WTC11 (cell line): ENCODE results near the gene RGS6. TPM values are rescaled to one million over a fixed set of nuclear protein-coding genes. Genes with fewer than 3 reads are reported as not detected.

Experiments
- ATAC-seq: fragments of 200-7000 bp; cut with Tn5 transposase; 2 replicates; pipeline ENCODE4 v1.10.0; 2021; ENCODE audit warnings: mild to moderate bottlenecking, moderate library complexity
- CTCF ChIA-PET: fragments of 300-600 bp; sonication (Branson Sonifier 250); formaldehyde crosslinking; loops from one replicate; lab custom pipeline; 2021; ENCODE audit warnings: antibody characterized with exemption; lab: Charles Lee
- POLR2A ChIA-PET: fragments of 350-600 bp; sonication (Branson Sonifier 250); formaldehyde crosslinking; loops from one replicate; lab custom pipeline; 2021; ENCODE audit warnings: antibody characterized with exemption; lab: Charles Lee
- DNase-seq: peaks from one replicate; pipeline ENCODE4 v3.0.0; 2021; ENCODE audit warnings: low spot score
- H3K27ac Mint-ChIP-seq: 2 replicates; pipeline ENCODE4 v1.8.0; 2021; ENCODE audit warnings: mixed read lengths
- H3K27me3 Mint-ChIP-seq: 2 replicates; pipeline ENCODE4 v1.8.0; 2021; ENCODE audit warnings: low read depth, mild to moderate bottlenecking, moderate library complexity, mixed read lengths
- H3K36me3 Mint-ChIP-seq: 2 replicates; pipeline ENCODE4 v1.8.0; 2021; ENCODE audit warnings: mixed read lengths
- H3K4me1 Mint-ChIP-seq: 2 replicates; pipeline ENCODE4 v1.8.0; 2022; ENCODE audit warnings: mixed read lengths
- H3K4me3 Mint-ChIP-seq: 2 replicates; pipeline ENCODE4 v1.8.0; 2021; ENCODE audit warnings: mild to moderate bottlenecking, moderate library complexity, mixed read lengths
- H3K9me3 Mint-ChIP-seq: 2 replicates; pipeline ENCODE4 v1.8.0; 2021; ENCODE audit warnings: mixed read lengths
- AFF4 ChIP-seq: sonication (generic); formaldehyde crosslinking; IDR thresholded peaks from 2 replicates; pipeline ENCODE4 v1.8.1; 2023; ENCODE audit warnings: mild to moderate bottlenecking, missing genetic modification reagents, borderline replicate concordance
- ATF2 ChIP-seq: sonication (generic); formaldehyde crosslinking; IDR thresholded peaks from 2 replicates; pipeline ENCODE4 v1.8.1; 2022; ENCODE audit warnings: low read depth, missing genetic modification reagents, borderline replicate concordance
- ATF6 ChIP-seq: sonication (generic); formaldehyde crosslinking; IDR thresholded peaks from 2 replicates; pipeline ENCODE4 v1.8.1; 2023; ENCODE audit warnings: mild to moderate bottlenecking, missing genetic modification reagents
- ESRRA ChIP-seq: sonication (generic); formaldehyde crosslinking; IDR thresholded peaks from 2 replicates; pipeline ENCODE4 v1.8.1; 2022; ENCODE audit warnings: mild to moderate bottlenecking, missing genetic modification reagents, borderline replicate concordance
- GRHL2 ChIP-seq: fragments of 250-450 bp; sonication (Bioruptor Pico); IDR thresholded peaks from 2 replicates; pipeline ENCODE4 v1.8.0; 2022; ENCODE audit warnings: mild to moderate bottlenecking, moderate library complexity; ENCODE audit not compliant: insufficient replicate concordance, severe bottlenecking
- IRF1 ChIP-seq: sonication (generic); formaldehyde crosslinking; IDR thresholded peaks from 2 replicates; pipeline ENCODE4 v1.8.0; 2023; ENCODE audit warnings: missing genetic modification reagents
- NFATC4 ChIP-seq: fragments of 250-450 bp; sonication (Bioruptor Pico); IDR thresholded peaks from 2 replicates; pipeline ENCODE4 v1.9.0; 2021; ENCODE audit warnings: mild to moderate bottlenecking
- NFE2L1 ChIP-seq: sonication (generic); formaldehyde crosslinking; IDR thresholded peaks from 2 replicates; pipeline ENCODE4 v1.8.1; 2023; ENCODE audit warnings: missing genetic modification reagents
- NR3C1 ChIP-seq: sonication (generic); formaldehyde crosslinking; conservative IDR thresholded peaks from 2 replicates; pipeline ENCODE4 v1.8.1; 2023; ENCODE audit warnings: low read depth, mild to moderate bottlenecking, missing genetic modification reagents
- RELA ChIP-seq: sonication (generic); formaldehyde crosslinking; IDR thresholded peaks from 2 replicates; pipeline ENCODE4 v1.8.1; 2022; ENCODE audit warnings: missing genetic modification reagents, mild to moderate bottlenecking, borderline replicate concordance
- SMAD3 ChIP-seq: sonication (generic); formaldehyde crosslinking; IDR thresholded peaks from 2 replicates; pipeline ENCODE4 v1.8.0; 2022; ENCODE audit warnings: missing genetic modification reagents, mild to moderate bottlenecking, borderline replicate concordance
- SOX15 ChIP-seq: fragments of 250-450 bp; sonication (Bioruptor Pico); IDR thresholded peaks from 2 replicates; pipeline ENCODE4 v1.9.0; 2021; ENCODE audit warnings: mild to moderate bottlenecking
- ZBTB21 ChIP-seq: sonication (generic); formaldehyde crosslinking; IDR thresholded peaks from 2 replicates; pipeline ENCODE4 v1.8.1; 2023; ENCODE audit warnings: mild to moderate bottlenecking, missing genetic modification reagents, borderline replicate concordance
- ZNF232 ChIP-seq: sonication (generic); formaldehyde crosslinking; IDR thresholded peaks from 2 replicates; pipeline ENCODE4 v1.8.0; 2022; ENCODE audit warnings: mild to moderate bottlenecking, missing genetic modification reagents
- ZNF416 ChIP-seq: fragments of 250-450 bp; sonication (Bioruptor Pico); IDR thresholded peaks from 2 replicates; pipeline ENCODE4 v1.9.0; 2021; ENCODE audit warnings: mild to moderate bottlenecking, inconsistent platforms
- ZNF671 ChIP-seq: fragments of 250-450 bp; sonication (Bioruptor Pico); IDR thresholded peaks from 2 replicates; pipeline ENCODE4 v1.8.0; 2021; ENCODE audit warnings: mild to moderate bottlenecking
- ZSCAN18 ChIP-seq: fragments of 250-450 bp; sonication (Bioruptor Pico); IDR thresholded peaks from 2 replicates; pipeline ENCODE4 v2.1.2; 2022; ENCODE audit warnings: mild to moderate bottlenecking, moderate library complexity
- total RNA-seq: library from RNA; stranded (reverse); gene quantifications from 3 replicates; pipeline ENCODE4 v1.2.3, GENCODE V29; 2021
- TF ChIP-seq, protein P1 (sequence below): sonication (generic); formaldehyde crosslinking; IDR thresholded peaks from 2 replicates; pipeline ENCODE4 v1.8.1; 2022; ENCODE audit warnings: mild to moderate bottlenecking, missing genetic modification reagents, moderate library complexity, borderline replicate concordance
- TF ChIP-seq, protein P2 (sequence below): sonication (generic); formaldehyde crosslinking; IDR thresholded peaks from 2 replicates; pipeline ENCODE4 v1.8.0; 2022; ENCODE audit warnings: mild to moderate bottlenecking, missing genetic modification reagents
- TF ChIP-seq, protein P3 (sequence below): sonication (generic); formaldehyde crosslinking; IDR thresholded peaks from 2 replicates; pipeline ENCODE4 v1.8.1; 2023; ENCODE audit warnings: mild to moderate bottlenecking, missing genetic modification reagents, moderate library complexity
- TF ChIP-seq, protein P4 (sequence below): sonication (generic); formaldehyde crosslinking; conservative IDR thresholded peaks from 2 replicates; pipeline ENCODE4 v1.8.1; 2022; ENCODE audit warnings: mild to moderate bottlenecking, missing genetic modification reagents

The RGS6 gene
- total RNA-seq, 1 experiment from 2014 or later = 1.0 TPM

- no peak for TF ChIP-seq ZNF232 (CRISPR knock-in tag)
- no peak for TF ChIP-seq ATF2 (CRISPR knock-in tag)
- no peak for TF ChIP-seq ZBTB21 (CRISPR knock-in tag)
- TF ChIP-seq ZSCAN18 (CRISPR knock-in tag) = no peak
- no peak for TF ChIP-seq NFATC4 (CRISPR knock-in tag)
- TF ChIP-seq, protein P1, sequence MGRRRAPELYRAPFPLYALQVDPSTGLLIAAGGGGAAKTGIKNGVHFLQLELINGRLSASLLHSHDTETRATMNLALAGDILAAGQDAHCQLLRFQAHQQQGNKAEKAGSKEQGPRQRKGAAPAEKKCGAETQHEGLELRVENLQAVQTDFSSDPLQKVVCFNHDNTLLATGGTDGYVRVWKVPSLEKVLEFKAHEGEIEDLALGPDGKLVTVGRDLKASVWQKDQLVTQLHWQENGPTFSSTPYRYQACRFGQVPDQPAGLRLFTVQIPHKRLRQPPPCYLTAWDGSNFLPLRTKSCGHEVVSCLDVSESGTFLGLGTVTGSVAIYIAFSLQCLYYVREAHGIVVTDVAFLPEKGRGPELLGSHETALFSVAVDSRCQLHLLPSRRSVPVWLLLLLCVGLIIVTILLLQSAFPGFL (CRISPR knock-in tag) = no peak
- TF ChIP-seq, protein P2, sequence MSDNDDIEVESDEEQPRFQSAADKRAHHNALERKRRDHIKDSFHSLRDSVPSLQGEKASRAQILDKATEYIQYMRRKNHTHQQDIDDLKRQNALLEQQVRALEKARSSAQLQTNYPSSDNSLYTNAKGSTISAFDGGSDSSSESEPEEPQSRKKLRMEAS (CRISPR knock-in tag) = no peak
- no peak for TF ChIP-seq NFE2L1 (CRISPR knock-in tag)
Observed at GRCh38 chr14:72501439-72501838, 569.2 kb downstream of the RGS6 start (continued).

GRCh38 chr14:72503271-72503670 is 571.0 kb downstream of the RGS6 start:
- DNase-seq (no peak), ATAC-seq (no peak)
- CTCF ChIA-PET = no interaction called here
- no peak overlapping the region for H3K27ac Mint-ChIP-seq
- TF ChIP-seq, protein P3, sequence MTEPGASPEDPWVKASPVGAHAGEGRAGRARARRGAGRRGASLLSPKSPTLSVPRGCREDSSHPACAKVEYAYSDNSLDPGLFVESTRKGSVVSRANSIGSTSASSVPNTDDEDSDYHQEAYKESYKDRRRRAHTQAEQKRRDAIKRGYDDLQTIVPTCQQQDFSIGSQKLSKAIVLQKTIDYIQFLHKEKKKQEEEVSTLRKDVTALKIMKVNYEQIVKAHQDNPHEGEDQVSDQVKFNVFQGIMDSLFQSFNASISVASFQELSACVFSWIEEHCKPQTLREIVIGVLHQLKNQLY = no peak
- TF ChIP-seq SOX15 (no peak), AFF4 (no peak), GRHL2 (CRISPR knock-in tag) (no peak), IRF1 (CRISPR knock-in tag) (no peak), SMAD3 (no peak), ESRRA (CRISPR knock-in tag) (no peak), ZNF416 (CRISPR knock-in tag) (no peak), NR3C1 (no peak), ATF6 (CRISPR knock-in tag) (no peak), RELA (CRISPR knock-in tag) (no peak), ZNF671 (CRISPR knock-in tag) (no peak)
- TF ChIP-seq, protein P4, sequence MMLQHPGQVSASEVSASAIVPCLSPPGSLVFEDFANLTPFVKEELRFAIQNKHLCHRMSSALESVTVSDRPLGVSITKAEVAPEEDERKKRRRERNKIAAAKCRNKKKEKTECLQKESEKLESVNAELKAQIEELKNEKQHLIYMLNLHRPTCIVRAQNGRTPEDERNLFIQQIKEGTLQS (CRISPR knock-in tag) = no peak
- TF ChIP-seq, all 79 proteins: peak for 0
- no peak overlapping the region for H3K4me3 Mint-ChIP-seq
- H3K27me3 Mint-ChIP-seq = no peaks in the 10 kb centered on the region; the same call in 1 of the 2 replicates
- H3K4me1 Mint-ChIP-seq = no peaks in the 10 kb centered on the region
- POLR2A ChIA-PET = no interaction called here
- H3K36me3 Mint-ChIP-seq = peaks cover 16% of the 10 kb centered on the region
- peaks cover 41% of the 10 kb centered on the region for H3K9me3 Mint-ChIP-seq
